ENCODE results near the gene SKIL. TPM values are rescaled to one million over a fixed set of nuclear protein-coding genes. Genes with fewer than 3 reads are reported as not detected.

SKIL gene
- total RNA-seq (2014; rRNA removed; shearing (Covaris generic)): 309 and 358 TPM in 2 replicates
- polyA plus RNA-seq (2016; fragmentation: Nextera tagmentation; extraction: Ambion mirVana): 134 and 141 TPM in 2 replicates
- long read RNA-seq, partial matches to known transcripts: 4 of 36 reads
- long read RNA-seq, other reads (novel, unspliced or antisense): 28 of 36 reads

GRCh38 chr3:170357176-170358041 is at the start of gene SKIL:
Gene SKIL (plus strand): TSS chr3:170357715. CDS start chr3:170360332, 2,617 bp downstream.
- no peaks in the 10 kb centered on the region for H3K9me2 ChIP-seq (ENCODE audit: insufficient read depth)
- H3K36me3 ChIP-seq (ENCODE audit: insufficient read depth): peaks cover 28% of the 10 kb centered on the region
- no peaks in the 10 kb centered on the region; the same call in 2 of the 3 replicates for H3K9me3 Mint-ChIP-seq
- peak within 1 kb of the TSS; percentile 99 for H3K27ac ChIP-seq (ENCODE audit: low read depth)
- H3K4me1 ChIP-seq (ENCODE audit: insufficient read depth): peaks cover 48% of the 10 kb centered on the region
- H3K27ac Mint-ChIP-seq: peak within 1 kb of the TSS; percentile 96
- DNase-seq (ENCODE audit: low spot score): peak; percentile 96
- H3F3A ChIP-seq (replicated peaks; ENCODE audit: low read depth): peaks cover 32% of the 10 kb centered on the region
- peak; percentile 52 for ATAC-seq
- peaks cover 5% of the 10 kb centered on the region for H3K27me3 Mint-ChIP-seq (ENCODE audit: insufficient read depth, low read depth, poor library complexity)
- peak within 1 kb of the TSS; percentile 92 for H3K4me3 ChIP-seq
- H3K79me2 ChIP-seq (replicated peaks; ENCODE audit: insufficient read depth): peaks cover 48% of the 10 kb centered on the region
- peak within 1 kb of the TSS; percentile 86 for H3K4me2 ChIP-seq
- no peaks in the 10 kb centered on the region for H3K27me3 ChIP-seq (ENCODE audit: insufficient read depth)
- H3K4me1 Mint-ChIP-seq: peaks cover 46% of the 10 kb centered on the region
- peak within 1 kb of the TSS; percentile 89 for H3K4me3 Mint-ChIP-seq
- H2AFZ ChIP-seq: no peak within 1 kb of the TSS
- peaks cover 30% of the 10 kb centered on the region for H4K20me1 ChIP-seq (replicated peaks; ENCODE audit: insufficient read depth)
- TF ChIP-seq POLR2AphosphoS5 (IDR thresholded peaks at IDR 0.05; ENCODE audit: low read depth) (peak; percentile 68), JUNB (IDR thresholded peaks at IDR 0.05; ENCODE audit: unreplicated experiment) (no peak), CREB1 (CRISPR knock-in tag; IDR thresholded peaks at IDR 0.05; ENCODE audit: low read depth) (peak; percentile 96)
- peaks cover 42% of the 10 kb centered on the region for H3K36me3 Mint-ChIP-seq (ENCODE audit: low read depth)

GRCh38 chr3:170309046-170309445 is 48.5 kb upstream of the SKIL start:
- Mint-ChIP-seq H3K27me3 (ENCODE audit: insufficient read depth, low read depth, poor library complexity) (peaks cover 7% of the 10 kb centered on the region), H3K4me1 (peaks cover 11% of the 10 kb centered on the region), H3K27ac (no peak overlapping the region), H3K4me3 (no peak overlapping the region), H3K9me3 (no peaks in the 10 kb centered on the region), H3K36me3 (ENCODE audit: low read depth) (peaks cover 2% of the 10 kb centered on the region; the same call in 1 of the 3 replicates)
- no peaks in the 10 kb centered on the region for H3K79me2 ChIP-seq (replicated peaks; ENCODE audit: insufficient read depth)
- H3K4me1 ChIP-seq (ENCODE audit: insufficient read depth): peaks cover 12% of the 10 kb centered on the region
- no peaks in the 10 kb centered on the region for H3F3A ChIP-seq (replicated peaks; ENCODE audit: low read depth)
- H2AFZ ChIP-seq: no peak overlapping the region
- H4K20me1 ChIP-seq (replicated peaks; ENCODE audit: insufficient read depth): no peaks in the 10 kb centered on the region
- H3K27ac ChIP-seq (ENCODE audit: low read depth): no peak overlapping the region
- DNase-seq (ENCODE audit: low spot score) (no peak), ATAC-seq (no peak)
- no peaks in the 10 kb centered on the region for H3K27me3 ChIP-seq (ENCODE audit: insufficient read depth)
- H3K9me2 ChIP-seq (ENCODE audit: insufficient read depth): no peaks in the 10 kb centered on the region
- no peak overlapping the region for H3K4me3 ChIP-seq
- no peak overlapping the region for H3K4me2 ChIP-seq
- TF ChIP-seq, protein P1, sequence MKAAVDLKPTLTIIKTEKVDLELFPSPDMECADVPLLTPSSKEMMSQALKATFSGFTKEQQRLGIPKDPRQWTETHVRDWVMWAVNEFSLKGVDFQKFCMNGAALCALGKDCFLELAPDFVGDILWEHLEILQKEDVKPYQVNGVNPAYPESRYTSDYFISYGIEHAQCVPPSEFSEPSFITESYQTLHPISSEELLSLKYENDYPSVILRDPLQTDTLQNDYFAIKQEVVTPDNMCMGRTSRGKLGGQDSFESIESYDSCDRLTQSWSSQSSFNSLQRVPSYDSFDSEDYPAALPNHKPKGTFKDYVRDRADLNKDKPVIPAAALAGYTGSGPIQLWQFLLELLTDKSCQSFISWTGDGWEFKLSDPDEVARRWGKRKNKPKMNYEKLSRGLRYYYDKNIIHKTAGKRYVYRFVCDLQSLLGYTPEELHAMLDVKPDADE (IDR thresholded peaks at IDR 0.05): no peak
- H3K36me3 ChIP-seq (ENCODE audit: insufficient read depth): no peaks in the 10 kb centered on the region

DNA sequence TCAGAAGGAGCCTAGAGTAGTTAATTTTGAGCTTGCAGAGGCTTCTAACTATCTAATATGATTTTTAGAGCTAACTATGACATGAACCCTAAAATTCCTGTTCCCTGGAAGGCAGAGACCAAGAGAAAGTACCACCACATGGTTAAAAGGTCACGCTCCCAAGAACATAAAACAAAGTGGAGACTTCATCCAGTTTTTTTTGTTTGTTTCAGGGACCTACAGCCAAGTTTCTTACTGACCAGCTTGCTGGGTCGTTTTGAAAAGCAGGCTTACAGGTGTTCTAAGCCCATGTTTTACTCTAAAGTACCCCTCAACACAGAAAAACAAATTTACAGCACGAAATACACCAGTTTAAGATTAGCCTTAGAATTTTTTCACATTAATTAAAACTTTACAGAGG is 39.6 kb upstream of the SKIL start:
- peaks cover 33% of the 10 kb centered on the region for H3K4me1 Mint-ChIP-seq
- Histone ChIP-seq H3K4me2 (no peak overlapping the region), H3K4me3 (no peak overlapping the region), H3K79me2 (replicated peaks; ENCODE audit: insufficient read depth) (no peaks in the 10 kb centered on the region), H3K27ac (ENCODE audit: low read depth) (no peak overlapping the region), H3K36me3 (ENCODE audit: insufficient read depth) (no peaks in the 10 kb centered on the region), H3K9me2 (ENCODE audit: insufficient read depth) (no peaks in the 10 kb centered on the region), H3K27me3 (ENCODE audit: insufficient read depth) (peaks cover 5% of the 10 kb centered on the region; the same call in 1 of the 2 replicates), H3K4me1 (ENCODE audit: insufficient read depth) (peaks cover 35% of the 10 kb centered on the region), H3F3A (replicated peaks; ENCODE audit: low read depth) (no peaks in the 10 kb centered on the region), H2AFZ (peak overlapping the region; percentile 19; the same call in 1 of the 2 replicates), H4K20me1 (replicated peaks; ENCODE audit: insufficient read depth) (no peaks in the 10 kb centered on the region)
- no peak for DNase-seq (ENCODE audit: low spot score)
- H3K27me3 Mint-ChIP-seq (ENCODE audit: insufficient read depth, low read depth, poor library complexity): peaks cover 5% of the 10 kb centered on the region
- no peak overlapping the region for H3K27ac Mint-ChIP-seq
- no peak overlapping the region for H3K4me3 Mint-ChIP-seq
- no peak for ATAC-seq
- no peaks in the 10 kb centered on the region; the same call in 2 of the 3 replicates for H3K9me3 Mint-ChIP-seq
- TF ChIP-seq POLR2AphosphoS5 (IDR thresholded peaks at IDR 0.05; ENCODE audit: low read depth) (no peak), STAT1 (IDR thresholded peaks at IDR 0.05; ENCODE audit: unreplicated experiment) (no peak), EZH2phosphoT487 (IDR thresholded peaks at IDR 0.05; ENCODE audit: unreplicated experiment) (no peak), ZNF331 (CRISPR knock-in tag; IDR thresholded peaks at IDR 0.05; ENCODE audit: low read depth) (no peak), JUNB (IDR thresholded peaks at IDR 0.05; ENCODE audit: unreplicated experiment) (no peak), NANOG (IDR thresholded peaks at IDR 0.05; ENCODE audit: borderline replicate concordance) (no peak), EZH2 (IDR thresholded peaks at IDR 0.05; ENCODE audit: low read depth, unreplicated experiment) (no peak)
- no peaks in the 10 kb centered on the region for H3K36me3 Mint-ChIP-seq (ENCODE audit: low read depth)

All from GM23338 (cell line).